HCT116 (cell line): ENCODE results near the gene OXER1. TPM values are rescaled to one million over a fixed set of nuclear protein-coding genes. Genes with fewer than 3 reads are reported as not detected.
A peak's percentile ranks its signal among the peaks of the same experiment; 100 is the strongest.

Source experiments
- ATAC-seq: fragments of 200-7000 bp; cut with Tn5 transposase; 2 replicates; pipeline ENCODE4 v1.9.1; 2020; ENCODE audit warnings: mild to moderate bottlenecking, moderate library complexity
- BruUV-seq: library from RNA; stranded (reverse); fragments of 400-500 nt; replicated peaks from 2 replicates; lab custom pipeline; 2021; lab: Mats Ljungman, UMichigan
- CTCF ChIA-PET: fragments of 300-600 bp; sonication (Branson Sonifier 250); formaldehyde crosslinking; loops from one replicate; lab custom pipeline; 2021; ENCODE audit warnings: antibody characterized with exemption; lab: Charles Lee
- POLR2A ChIA-PET: fragments of 300-600, 350-600 bp; sonication (Branson Sonifier 250); formaldehyde crosslinking; loops from one replicate; lab custom pipeline; 2021; ENCODE audit warnings: antibody characterized with exemption; lab: Charles Lee
- RAD21 ChIA-PET, 2 experiments: fragments of 300-600 bp; sonication (Branson Sonifier 250); formaldehyde crosslinking; loops; one replicate each; lab custom pipeline; 2023; ENCODE audit warnings: low total read pairs in 2 of 2; ENCODE audit not compliant: uncharacterized antibody in 2 of 2, unreplicated experiment in 2 of 2, low non-redundant PET in 1 of 2; lab: Charles Lee
- DNase-seq: peaks from one replicate; pipeline ENCODE4 v3.0.0-alpha.2; 2010; ENCODE audit warnings: low read depth, low spot score
- H2AFZ ChIP-seq: fragments of 200-600 bp; shearing (Covaris generic), sonication (generic); 2 replicates; pipeline ENCODE4 v1.6.1; 2017; ENCODE audit warnings: low read depth, mixed run types, mixed read lengths, antibody characterized with exemption, low read length; ENCODE audit not compliant: poor library complexity, severe bottlenecking
- H3K27ac ChIP-seq: 2 replicates; pipeline ENCODE4 v1.5.1; 2012; ENCODE audit warnings: low read depth, low read length
- H3K27me3 ChIP-seq: fragments of 200-600 bp; sonication (generic); 2 replicates; pipeline ENCODE4 v1.6.1; 2016; ENCODE audit warnings: mixed run types, low read length, mixed read lengths; ENCODE audit not compliant: insufficient read depth
- H3K36me3 ChIP-seq, 2 experiments: fragments of 200-500 bp in 1 of 2; fragments of 200-600 bp in 1 of 2; sonication (Bioruptor generic) in 1 of 2; sonication (generic) in 1 of 2; 2 replicates each; pipeline versions ENCODE4 v1.5.1 to v1.6.1; 2014 to 2016; ENCODE audit warnings: low read length in 2 of 2, inconsistent platforms in 1 of 2, mixed read lengths in 1 of 2, mixed run types in 1 of 2; ENCODE audit not compliant: insufficient read depth in 2 of 2, control insufficient read depth in 1 of 2
- H3K4me1 ChIP-seq, 2 experiments: fragments of 200-600 bp in 1 of 2; sonication (generic) in 1 of 2; 2 replicates each; pipeline versions ENCODE4 v1.5.1 to v1.6.1; 2012 to 2017; ENCODE audit warnings: low read length in 2 of 2, inconsistent platforms in 1 of 2, mild to moderate bottlenecking in 1 of 2, mixed read lengths in 1 of 2, mixed run types in 1 of 2, moderate library complexity in 1 of 2; ENCODE audit not compliant: insufficient read depth in 2 of 2, control insufficient read depth in 1 of 2
- H3K4me2 ChIP-seq: fragments of 200-600 bp; sonication (generic); 2 replicates; pipeline ENCODE4 v1.6.1; 2017; ENCODE audit warnings: mixed run types, low read length, mixed read lengths
- H3K4me3 ChIP-seq, 2 experiments: fragments of 200-600 bp in 1 of 2; sonication (generic) in 1 of 2; replicated peaks in 1 of 2; 2 replicates each; pipeline ENCODE4 v1.5.1; 2011 to 2016; ENCODE audit warnings: low read length in 2 of 2, control low read depth in 1 of 2, low read depth in 1 of 2, mild to moderate bottlenecking in 1 of 2, mixed read lengths in 1 of 2, mixed run types in 1 of 2
- H3K79me2 ChIP-seq: fragments of 200-600 bp; sonication (generic); 2 replicates; pipeline ENCODE4 v1.6.1; 2017; ENCODE audit warnings: mild to moderate bottlenecking, mixed run types, low read length, moderate library complexity, mixed read lengths; ENCODE audit not compliant: insufficient read depth
- H3K9ac ChIP-seq: fragments of 200-600 bp; sonication (generic); 2 replicates; pipeline ENCODE4 v1.6.1; 2016; ENCODE audit warnings: low read length, mixed read lengths
- H3K9me2 ChIP-seq: fragments of 200-600 bp; sonication (generic), shearing (Covaris generic); 2 replicates; pipeline ENCODE4 v1.6.1; 2017; ENCODE audit warnings: mixed run types, mild to moderate bottlenecking, moderate library complexity; ENCODE audit not compliant: insufficient read depth
- H3K9me3 ChIP-seq, 2 experiments: fragments of 200-500 bp in 1 of 2; fragments of 200-600 bp in 1 of 2; sonication (Bioruptor generic) in 1 of 2; sonication (generic) in 1 of 2; 2 replicates each; pipeline ENCODE4 v1.6.1; 2014 to 2017; ENCODE audit warnings: low read length in 2 of 2, mixed read lengths in 2 of 2, inconsistent platforms in 1 of 2, low read depth in 1 of 2, mild to moderate bottlenecking in 1 of 2, mixed run types in 1 of 2, moderate library complexity in 1 of 2; ENCODE audit not compliant: control insufficient read depth in 1 of 2, insufficient read depth in 1 of 2
- H4K20me1 ChIP-seq: fragments of 200-600 bp; sonication (generic), shearing (Covaris generic); 2 replicates; pipeline ENCODE4 v1.6.1; 2017; ENCODE audit warnings: mixed run types, mild to moderate bottlenecking, moderate library complexity; ENCODE audit not compliant: insufficient read depth
- CBX3 ChIP-seq: IDR thresholded peaks from 2 replicates; pipeline ENCODE4 v1.6.1; 2012; ENCODE audit warnings: low read depth
- CEBPB ChIP-seq: IDR thresholded peaks from 2 replicates; pipeline ENCODE4 v1.6.1; 2012; ENCODE audit warnings: low read depth
- EGR1 ChIP-seq: IDR thresholded peaks from 2 replicates; pipeline ENCODE4 v1.6.1; 2012; ENCODE audit warnings: low read depth
- EZH2 ChIP-seq: fragments of 200-600 bp; sonication (generic); IDR thresholded peaks from 2 replicates; pipeline ENCODE4 v1.6.1; 2017; ENCODE audit warnings: antibody characterized with exemption, mixed run types
- EZH2phosphoT487 ChIP-seq: fragments of 200-600 bp; IDR thresholded peaks from 2 replicates; pipeline ENCODE4 v1.6.1; 2018; ENCODE audit warnings: antibody characterized with exemption, borderline replicate concordance
- JUND ChIP-seq: IDR thresholded peaks from 2 replicates; pipeline ENCODE4 v1.6.1; 2012
- POLR2AphosphoS5 ChIP-seq: IDR thresholded peaks from 2 replicates; pipeline ENCODE4 v1.6.1; 2011; ENCODE audit warnings: mild to moderate bottlenecking, low read depth, low read length, moderate library complexity
- SIN3A ChIP-seq: IDR thresholded peaks from 2 replicates; pipeline ENCODE4 v1.6.1; 2012; ENCODE audit warnings: low read depth
- SP1 ChIP-seq: IDR thresholded peaks from 2 replicates; pipeline ENCODE4 v1.6.1; 2012; ENCODE audit warnings: low read depth
- TCF7L2 ChIP-seq: IDR thresholded peaks from 2 replicates; pipeline ENCODE4 v1.7.0; 2011; ENCODE audit warnings: borderline replicate concordance, inconsistent platforms; ENCODE audit not compliant: insufficient read depth, insufficient read length; ENCODE audit errors: extremely low read depth
- ZFX ChIP-seq: fragments of 450-650 bp; IDR thresholded peaks from 2 replicates; pipeline ENCODE4 v1.6.1; 2017
- ZNF274 ChIP-seq: fragments of 200-500 bp; sonication (Bioruptor generic); IDR thresholded peaks from 2 replicates; pipeline ENCODE4 v1.6.1; 2014; ENCODE audit warnings: mild to moderate bottlenecking, low read depth, low read length, inconsistent platforms
- intact Hi-C: fragments of 100-400 bp; cut with micrococcal nuclease; formaldehyde crosslinking; loops from 2 replicates; pipeline ENCODE4 v1.10.0; 2022
- total RNA-seq: library from RNA; stranded (reverse); gene quantifications from one replicate; pipeline ENCODE4 v1.2.1, GENCODE V29; 2021; ENCODE audit not compliant: unreplicated experiment
- TF ChIP-seq, protein P1 (sequence below): IDR thresholded peaks from 2 replicates; pipeline ENCODE4 v1.6.1; 2012; ENCODE audit warnings: low read depth
- TF ChIP-seq, protein P2 (sequence below): IDR thresholded peaks from 2 replicates; pipeline ENCODE4 v1.6.1; 2012

The OXER1 gene
- total RNA-seq, 1 experiment from 2014 or later = not detected

DNA sequence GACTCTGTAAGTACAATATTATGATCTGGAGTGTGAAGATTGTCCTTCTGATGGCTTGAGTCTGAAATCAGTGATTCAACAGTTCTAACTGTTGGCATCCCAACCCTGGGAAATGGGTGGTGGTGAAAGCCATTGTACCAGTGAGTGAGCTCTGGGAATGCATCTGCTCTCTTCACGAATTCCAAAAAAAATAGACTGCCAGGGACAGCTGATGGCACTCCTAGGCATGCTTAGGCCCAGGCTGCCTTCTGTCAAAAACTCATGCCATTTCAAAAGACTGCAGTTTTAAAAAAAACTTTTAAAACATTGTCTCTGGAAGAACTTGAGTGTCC, 20.3 kb downstream of the OXER1 start:
- no peaks in the 10 kb centered on the region for H4K20me1 ChIP-seq
- no peak for DNase-seq
- ChIA-PET POLR2A (no interaction called here), RAD21 (no interaction called here)
- no peaks in the 10 kb centered on the region for H3K36me3 ChIP-seq
- no peak overlapping the region for H3K9ac ChIP-seq
- no peaks in the 10 kb centered on the region for H3K27me3 ChIP-seq
- H2AFZ ChIP-seq = no peak overlapping the region
- intact Hi-C loops = no loop called here
- H3K9me2 ChIP-seq = 0 out of 2 replicates have a peak, but pooled peaks cover 4% of the 10 kb centered on the region
- no peak for ATAC-seq
- H3K9me3 ChIP-seq = no peaks in the 10 kb centered on the region; a peak in 1 of 4 replicates
- no peak overlapping the region for H3K27ac ChIP-seq
- H3K4me3 ChIP-seq = no peak overlapping the region
- H3K4me1 ChIP-seq = peaks cover 0 to 13% of the 10 kb centered on the region in 2 experiments; a peak in 2 of 4 replicates
- no TSS peak for BruUV-seq
- no peak for TF ChIP-seq SIN3A
- no peak for TF ChIP-seq ZFX
- TF ChIP-seq, all 23 proteins: peak for 0
- CTCF ChIA-PET = no interaction called here
- Histone ChIP-seq H3K79me2 (no peaks in the 10 kb centered on the region), H3K4me2 (no peak overlapping the region)

DNA sequence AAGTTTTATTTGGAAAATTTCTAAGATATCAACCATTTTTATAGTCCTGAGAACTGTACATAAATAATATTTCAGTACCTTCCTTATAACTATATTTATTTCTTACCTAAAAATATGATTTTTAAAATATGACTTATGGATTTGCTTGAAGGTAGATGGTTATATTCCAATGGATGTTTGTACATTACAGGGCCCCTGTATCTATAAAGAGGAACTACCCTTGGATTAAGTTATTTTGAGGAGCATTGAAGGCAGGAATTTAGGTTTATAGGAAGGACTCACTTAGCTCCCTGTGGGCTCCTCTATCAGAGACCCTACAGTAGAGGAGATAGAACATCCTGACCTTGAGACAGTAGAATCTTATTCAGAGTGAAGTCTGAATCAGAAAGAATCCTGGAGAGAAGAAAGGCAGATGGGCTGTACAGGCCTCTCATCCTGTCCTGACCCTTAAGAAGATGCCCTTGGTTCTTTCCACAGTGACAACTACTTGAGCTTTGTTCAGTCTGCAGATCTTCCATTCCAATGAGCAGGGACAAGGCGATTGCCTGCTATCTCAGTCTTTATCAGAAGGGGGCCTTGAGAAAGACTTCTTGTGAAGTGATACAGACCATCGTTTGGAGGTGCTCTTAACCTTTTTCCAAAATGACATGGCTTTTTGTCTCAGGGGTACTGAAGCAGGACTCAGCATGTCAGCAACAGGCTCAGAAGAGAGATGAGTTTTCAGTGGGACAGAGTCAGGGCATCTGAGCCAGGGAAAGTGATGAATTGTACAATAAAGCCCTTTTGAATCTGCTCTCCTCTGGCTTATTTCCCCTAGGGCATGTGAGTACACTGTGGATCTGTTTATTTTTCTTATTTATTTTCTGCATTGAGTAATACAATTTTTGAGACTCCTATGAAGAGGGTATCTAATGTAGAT, 20.9 kb downstream of the OXER1 start:
- TF ChIP-seq CBX3 (no peak), POLR2AphosphoS5 (no peak), EZH2phosphoT487 (no peak), SP1 (no peak), JUND (no peak), EZH2 (no peak), SIN3A (no peak), ZNF274 (no peak), TCF7L2 (no peak), EGR1 (no peak), CEBPB (no peak)
- TF ChIP-seq, protein P1, sequence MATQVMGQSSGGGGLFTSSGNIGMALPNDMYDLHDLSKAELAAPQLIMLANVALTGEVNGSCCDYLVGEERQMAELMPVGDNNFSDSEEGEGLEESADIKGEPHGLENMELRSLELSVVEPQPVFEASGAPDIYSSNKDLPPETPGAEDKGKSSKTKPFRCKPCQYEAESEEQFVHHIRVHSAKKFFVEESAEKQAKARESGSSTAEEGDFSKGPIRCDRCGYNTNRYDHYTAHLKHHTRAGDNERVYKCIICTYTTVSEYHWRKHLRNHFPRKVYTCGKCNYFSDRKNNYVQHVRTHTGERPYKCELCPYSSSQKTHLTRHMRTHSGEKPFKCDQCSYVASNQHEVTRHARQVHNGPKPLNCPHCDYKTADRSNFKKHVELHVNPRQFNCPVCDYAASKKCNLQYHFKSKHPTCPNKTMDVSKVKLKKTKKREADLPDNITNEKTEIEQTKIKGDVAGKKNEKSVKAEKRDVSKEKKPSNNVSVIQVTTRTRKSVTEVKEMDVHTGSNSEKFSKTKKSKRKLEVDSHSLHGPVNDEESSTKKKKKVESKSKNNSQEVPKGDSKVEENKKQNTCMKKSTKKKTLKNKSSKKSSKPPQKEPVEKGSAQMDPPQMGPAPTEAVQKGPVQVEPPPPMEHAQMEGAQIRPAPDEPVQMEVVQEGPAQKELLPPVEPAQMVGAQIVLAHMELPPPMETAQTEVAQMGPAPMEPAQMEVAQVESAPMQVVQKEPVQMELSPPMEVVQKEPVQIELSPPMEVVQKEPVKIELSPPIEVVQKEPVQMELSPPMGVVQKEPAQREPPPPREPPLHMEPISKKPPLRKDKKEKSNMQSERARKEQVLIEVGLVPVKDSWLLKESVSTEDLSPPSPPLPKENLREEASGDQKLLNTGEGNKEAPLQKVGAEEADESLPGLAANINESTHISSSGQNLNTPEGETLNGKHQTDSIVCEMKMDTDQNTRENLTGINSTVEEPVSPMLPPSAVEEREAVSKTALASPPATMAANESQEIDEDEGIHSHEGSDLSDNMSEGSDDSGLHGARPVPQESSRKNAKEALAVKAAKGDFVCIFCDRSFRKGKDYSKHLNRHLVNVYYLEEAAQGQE = no peak
- TF ChIP-seq, protein P2, sequence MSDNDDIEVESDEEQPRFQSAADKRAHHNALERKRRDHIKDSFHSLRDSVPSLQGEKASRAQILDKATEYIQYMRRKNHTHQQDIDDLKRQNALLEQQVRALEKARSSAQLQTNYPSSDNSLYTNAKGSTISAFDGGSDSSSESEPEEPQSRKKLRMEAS = no peak
- Histone ChIP-seq H3K36me3 (no peaks in the 10 kb centered on the region), H4K20me1 (no peaks in the 10 kb centered on the region), H3K9me3 (no peaks in the 10 kb centered on the region; a peak in 1 of 4 replicates), H3K4me2 (no peak overlapping the region), H3K9ac (no peak overlapping the region), H3K4me1 (peaks cover 0 to 13% of the 10 kb centered on the region in 2 experiments; a peak in 2 of 4 replicates), H3K79me2 (no peaks in the 10 kb centered on the region), H3K27me3 (no peaks in the 10 kb centered on the region), H2AFZ (no peak overlapping the region), H3K4me3 (no peak overlapping the region), H3K9me2 (0 out of 2 replicates have a peak, but pooled peaks cover 4% of the 10 kb centered on the region), H3K27ac (no peak overlapping the region)
- no TSS peak for BruUV-seq
- CTCF ChIA-PET = no interaction called here
- POLR2A ChIA-PET = interaction anchor here (1.1 kb wide), 1 partner anchor 10 kb away, joined by 3 read pairs; no protein-coding TSS in a partner anchor
- no peak for DNase-seq
- intact Hi-C loops = no loop called here
- RAD21 ChIA-PET = no interaction called here
- peak; percentile 52; the same call in 1 of the 2 replicates for ATAC-seq
